HG02759 (cell line): Measurements from ENCODE around the gene ABCC10.
"Not testable (repeated sequence)": the region's sequence is repeated elsewhere in the genome, so short reads cannot be mapped to it uniquely, and the experiment has no call there.

Experiments used
- ATAC-seq: cut with Tn5 transposase; IDR thresholded peaks from one replicate; pipeline ENCODE4 v1.9.1; 2021; ENCODE audit warnings: mild to moderate bottlenecking, moderate library complexity; ENCODE audit not compliant: unreplicated experiment

ABCC10 gene

GRCh38 chr6:43493833-43494232 is 66.5 kb downstream of the ABCC10 start:
- no peak for ATAC-seq

- ATAC-seq = no peak
Observed at GRCh38 chr6:43494321-43494720, 67.0 kb downstream of the ABCC10 start.

GRCh38 chr6:43494766-43495165 is 67.4 kb downstream of the ABCC10 start:
- no peak for ATAC-seq

DNA sequence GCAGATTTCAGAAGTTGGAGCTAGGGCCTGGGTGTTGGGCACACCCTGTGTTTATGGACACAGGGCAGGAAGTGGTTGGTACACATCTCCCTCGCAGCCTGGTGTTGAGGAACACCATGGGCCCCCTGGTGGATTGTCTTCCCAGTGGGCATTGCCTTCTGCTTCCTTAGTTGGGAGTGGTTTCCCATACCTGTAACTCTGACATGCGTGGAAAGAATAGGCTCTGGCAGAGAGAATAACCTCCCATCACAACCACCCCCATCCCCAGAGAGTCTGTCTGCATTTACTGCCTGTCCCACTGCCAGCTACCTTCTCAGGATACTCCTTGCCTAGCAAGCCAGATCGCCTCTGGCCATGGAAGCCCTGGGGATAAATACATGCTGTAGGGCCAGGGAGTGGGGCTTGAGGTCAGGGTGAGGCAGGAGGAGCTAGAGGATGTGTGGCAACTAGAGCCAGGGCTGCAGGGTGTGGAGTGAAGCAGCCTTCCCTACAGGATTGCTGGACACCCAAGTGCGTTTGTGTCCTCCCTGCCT is 68.1 kb downstream of the ABCC10 start:
- ATAC-seq = no peak

- no peak for ATAC-seq
Observed at GRCh38 chr6:43496370-43497128, 69.2 kb downstream of the ABCC10 start.

- no peak for ATAC-seq
Observed at GRCh38 chr6:43497129-43497396, 69.7 kb downstream of the ABCC10 start.

DNA sequence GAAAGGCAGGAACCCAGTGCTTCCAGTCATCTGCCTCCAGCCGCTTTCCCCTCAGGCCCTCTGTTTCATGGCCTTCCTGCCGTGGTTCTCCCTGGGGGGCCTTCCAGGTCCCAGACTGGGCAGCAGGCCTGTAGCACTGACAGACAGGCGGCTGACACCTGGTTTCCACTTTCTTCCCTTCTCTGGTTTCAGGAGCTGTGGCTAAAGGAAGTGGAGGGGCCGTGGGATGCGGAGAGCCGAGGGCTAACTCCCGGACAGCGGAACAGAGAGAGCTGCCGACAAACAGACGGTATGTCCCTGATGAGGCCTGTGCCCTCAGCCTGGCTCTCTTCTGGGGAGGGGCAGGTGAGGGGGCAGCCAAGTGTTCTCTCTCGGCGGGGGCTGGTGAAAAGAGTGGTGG is 70.3 kb downstream of the ABCC10 start:
- ATAC-seq = no peak

GRCh38 chr6:43498291-43498690 is 71.0 kb downstream of the ABCC10 start:
- ATAC-seq = not testable (repeated sequence)

- ATAC-seq = no peak
Observed at GRCh38 chr6:43499028-43499815, 71.9 kb downstream of the ABCC10 start.
